ENCODE data around the gene PFAS.
A peak's percentile ranks its signal among the peaks of the same experiment; 100 is the strongest.
"Not testable (repeated sequence)": the region's sequence is repeated elsewhere in the genome, so short reads cannot be mapped to it uniquely, and the experiment has no call there.

Gene PFAS

GRCh38 chr17:8248751-8249607 is at the start of gene PFAS:
PFAS (plus strand) TSS chr17:8249289; CDS start chr17:8253938, 4,649 bp downstream.
- peak; percentile 96 for DNase-seq (ENCODE audit: low spot score)

- DNase-seq (ENCODE audit: low spot score), result no peak
Observed at GRCh38 chr17:8204761-8205555, 44.1 kb upstream of the PFAS start.

- no peak for DNase-seq (ENCODE audit: low spot score)
Observed at GRCh38 chr17:8206536-8206935, 42.6 kb upstream of the PFAS start.

GRCh38 chr17:8209907-8210760 is 39.0 kb upstream of the PFAS start, which contains the start of gene AURKB:
AURKB (minus strand) TSS chr17:8210575; CDS start chr17:8210224, 351 bp downstream.
- peak; percentile 95 for DNase-seq (ENCODE audit: low spot score)

DNA sequence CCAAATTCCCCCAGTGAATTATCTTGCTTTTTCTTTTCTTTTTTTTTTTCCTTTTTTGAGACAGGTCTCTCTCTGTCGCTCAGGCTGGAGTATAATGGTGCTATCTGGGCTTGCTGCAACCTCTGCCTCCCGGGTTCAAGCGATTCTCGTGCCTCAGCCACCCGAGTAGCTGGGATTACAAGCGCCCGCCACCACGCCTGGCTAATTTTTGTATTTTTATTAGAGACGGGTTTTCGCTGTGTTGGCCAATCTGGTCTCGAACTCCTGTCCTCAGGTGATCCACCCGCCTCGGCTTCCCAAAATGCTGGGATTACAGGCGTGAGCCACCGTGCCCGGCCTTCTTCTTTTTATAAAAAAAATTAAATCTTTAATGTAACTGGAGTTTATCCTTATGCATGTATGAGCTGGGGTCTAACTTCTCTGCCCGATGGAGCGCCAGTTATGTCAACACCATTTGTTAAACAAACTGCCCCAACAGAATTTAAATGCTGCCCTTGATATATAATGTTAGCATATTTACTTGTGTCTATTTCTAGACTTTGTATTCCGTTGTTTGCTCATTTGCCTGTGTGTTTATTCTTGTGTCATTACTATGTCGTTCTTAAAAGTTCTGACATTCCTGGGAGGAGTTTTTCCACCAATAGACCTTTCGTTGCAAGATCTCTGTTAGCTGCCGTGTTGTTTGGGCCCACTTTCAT is 38.2 kb upstream of the PFAS start:
- DNase-seq (ENCODE audit: low spot score), result no peak

- no peak for DNase-seq (ENCODE audit: low spot score)
Observed at GRCh38 chr17:8212312-8213180, 36.5 kb upstream of the PFAS start.

- not testable (repeated sequence) for DNase-seq (ENCODE audit: low spot score)
Observed at GRCh38 chr17:8214000-8214399, 35.1 kb upstream of the PFAS start.

GRCh38 chr17:8220783-8221662 is 28.1 kb upstream of the PFAS start:
- peak; percentile 87 for DNase-seq (ENCODE audit: low spot score)

- peak; percentile 78 for DNase-seq (ENCODE audit: low spot score)
Observed at GRCh38 chr17:8221663-8222379, 27.3 kb upstream of the PFAS start.

GRCh38 chr17:8222380-8222629 is 26.8 kb upstream of the PFAS start:
- DNase-seq (ENCODE audit: low spot score), result no peak

DNA sequence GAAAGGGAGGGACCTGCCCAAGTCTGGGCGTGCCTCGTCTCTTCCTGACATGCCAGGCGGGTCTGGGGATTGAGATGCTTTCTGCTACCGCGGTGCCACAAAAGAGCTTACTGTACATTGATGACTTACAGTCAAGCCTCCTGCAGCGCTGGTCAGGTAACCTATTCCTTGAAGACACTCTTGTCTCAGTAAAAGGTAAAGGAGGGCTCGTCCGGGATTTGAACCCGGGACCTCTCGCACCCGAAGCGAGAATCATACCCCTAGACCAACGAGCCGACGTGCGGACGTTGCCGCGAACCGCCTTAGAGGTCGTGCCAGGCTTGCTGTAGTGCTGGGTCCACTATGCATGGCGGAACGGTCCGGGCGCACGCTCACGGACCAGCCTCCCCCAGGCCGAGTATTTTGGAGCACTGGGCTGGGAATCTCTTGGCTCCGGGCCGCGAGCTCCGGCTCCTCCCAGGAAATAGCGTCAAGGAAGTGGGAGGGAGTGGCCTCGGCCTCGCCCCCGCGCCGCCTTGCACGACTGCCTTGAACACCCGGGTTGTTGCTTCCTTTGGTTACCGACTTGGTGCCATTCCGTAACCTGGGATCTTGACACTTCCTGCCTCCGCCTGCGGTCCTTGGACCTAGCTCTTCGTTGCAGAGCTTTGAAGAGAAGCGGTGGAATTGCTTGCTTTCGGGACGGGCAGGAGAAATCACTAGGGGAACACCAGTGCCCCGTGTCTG is 26.3 kb upstream of the PFAS start:
- peak; percentile 92 for DNase-seq (ENCODE audit: low spot score)

GRCh38 chr17:8223356-8224126 is 25.5 kb upstream of the PFAS start:
- peak; percentile 53 for DNase-seq (ENCODE audit: low spot score)

DNA sequence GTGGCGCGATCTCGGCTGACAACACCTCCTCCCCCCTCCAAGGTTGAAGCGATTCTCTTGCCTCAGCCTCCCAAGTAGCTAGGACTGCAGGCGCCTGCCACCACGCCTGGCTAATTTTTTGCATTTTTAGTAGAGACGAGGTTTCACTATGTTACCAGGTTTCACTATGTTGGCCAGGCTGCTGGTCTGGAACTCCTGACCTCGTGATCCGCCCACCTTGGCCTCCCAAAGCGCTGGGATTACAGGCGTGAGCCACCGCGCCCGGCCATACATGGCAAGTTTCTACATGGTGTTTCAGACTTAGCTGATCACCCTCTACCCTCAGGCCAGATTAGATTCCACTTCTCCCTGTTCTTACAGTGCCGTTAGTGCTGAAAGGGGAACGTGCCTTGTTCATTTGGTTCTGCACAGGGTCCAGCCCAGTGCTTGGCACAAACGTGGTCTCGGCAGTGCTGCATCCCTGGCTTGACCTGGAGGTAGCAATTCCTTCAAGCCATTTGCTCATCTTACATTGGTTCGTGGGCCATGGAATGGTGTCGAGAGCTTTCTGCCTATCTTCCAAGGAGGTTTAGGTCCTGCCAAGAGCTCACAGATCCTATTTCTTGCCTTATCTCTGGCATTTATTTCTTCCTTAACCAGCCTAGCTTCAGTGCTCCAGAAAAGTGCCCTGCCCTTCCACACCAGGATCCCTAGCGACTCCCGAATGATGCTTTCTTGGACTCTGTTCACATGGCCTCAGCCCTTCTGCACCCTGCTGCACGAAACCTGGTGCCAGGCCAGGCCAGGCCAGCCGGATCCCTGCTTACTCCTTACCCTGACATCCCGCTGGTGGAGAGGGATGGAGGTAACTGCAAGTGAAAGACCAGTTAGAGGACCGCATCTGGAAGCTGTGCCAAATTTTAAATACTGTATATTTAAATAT is 23.9 kb upstream of the PFAS start:
- DNase-seq (ENCODE audit: low spot score), result no peak

DNA sequence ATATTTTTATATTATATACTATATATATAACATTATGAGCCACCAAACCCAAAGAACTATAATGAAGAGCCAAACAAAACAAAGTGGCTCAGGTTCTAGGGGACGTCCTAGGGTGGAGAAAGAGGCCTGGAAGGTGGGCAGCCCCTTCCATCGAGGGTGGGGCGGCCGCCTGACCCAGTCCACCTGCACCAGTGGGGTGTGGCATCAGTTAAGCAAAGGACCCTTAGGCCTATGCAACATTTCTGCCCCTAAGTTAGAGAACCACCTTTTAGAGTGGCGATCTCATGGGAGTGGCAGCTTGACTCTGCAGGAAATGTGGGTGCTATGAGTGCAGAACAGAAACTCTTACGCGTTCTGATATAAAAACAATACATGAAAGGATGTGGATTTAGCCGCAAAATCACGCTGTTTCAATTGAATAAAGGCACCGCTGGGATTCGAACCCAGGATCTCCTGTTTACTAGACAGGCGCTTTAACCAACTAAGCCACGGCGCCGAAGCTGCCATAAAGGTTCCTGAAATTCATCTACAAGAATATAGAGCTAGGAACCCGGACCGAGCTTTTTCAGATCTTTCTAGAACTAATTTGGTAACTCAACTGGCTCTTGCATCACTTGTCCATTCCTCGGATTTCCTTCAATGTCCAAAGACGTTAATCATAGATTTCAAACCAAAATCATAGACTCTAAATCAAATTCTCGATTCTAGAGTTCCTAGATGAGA is 23.1 kb upstream of the PFAS start:
- peak; percentile 72 for DNase-seq (ENCODE audit: low spot score)

GRCh38 chr17:8226536-8227237 is 22.4 kb upstream of the PFAS start:
- peak; percentile 85 for DNase-seq (ENCODE audit: low spot score)

All from LoVo (cell line).